Stimulated activated CD8-positive, alpha-beta memory T cell treated with anti-CD3 and anti-CD28 coated beads, Interleukin-4, amount 100 ng/mL, for 1 hour (primary cell): Measurements from ENCODE around the gene TMEM217.
A peak's percentile ranks its signal among the peaks of the same experiment; 100 is the strongest.
"Not testable (repeated sequence)": the region's sequence is repeated elsewhere in the genome, so short reads cannot be mapped to it uniquely, and the experiment has no call there.

ENCODE experiments used
- DNase-seq, 2 donors: peaks; one replicate each; pipeline ENCODE4 v3.0.0-alpha.2; 2020; ENCODE audit warnings: low read depth in 2 of 2, low spot score in 1 of 2

The TMEM217 gene

DNA sequence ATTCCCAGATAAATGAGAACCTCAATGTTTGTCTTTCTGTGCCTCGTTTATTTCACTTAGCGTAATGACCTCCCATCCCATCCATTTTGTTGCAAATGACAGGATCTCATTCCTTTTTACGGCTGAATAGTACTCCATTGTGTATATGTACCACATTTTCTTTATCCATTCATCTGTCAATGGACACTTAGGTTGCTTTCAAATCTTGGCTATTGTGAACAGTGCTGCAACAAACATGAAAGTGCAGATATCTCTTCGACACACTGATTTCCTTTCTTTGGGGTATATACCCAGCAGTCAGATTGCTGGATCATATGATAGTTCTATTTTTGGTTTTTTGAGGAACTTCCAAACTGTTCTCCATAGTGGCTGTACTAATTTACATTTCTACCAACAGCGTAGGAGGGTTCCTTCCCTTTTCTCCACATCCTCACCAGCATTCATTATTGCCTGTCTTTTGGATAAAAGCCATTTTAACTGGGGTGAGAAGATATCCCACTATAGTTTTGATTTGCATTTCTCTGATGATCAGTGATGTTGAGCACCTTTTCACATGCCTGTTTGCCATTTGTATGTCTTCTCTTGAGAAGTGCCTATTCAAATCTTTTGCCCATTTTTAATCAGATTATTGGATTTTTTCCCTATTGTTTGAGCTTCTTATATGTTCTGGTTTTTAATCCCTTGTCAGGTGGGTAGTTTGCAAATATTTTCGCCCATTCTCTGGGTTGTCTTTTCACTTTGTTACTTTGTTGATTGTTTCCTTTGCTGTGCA is 71.8 kb downstream of the TMEM217 start:
- not testable (repeated sequence) for DNase-seq

- DNase-seq: peak in 1 of 2 donors; percentile 43
These were observed 75.0 kb downstream of the TMEM217 start for GRCh38 chr6:37182736-37183590.

DNA sequence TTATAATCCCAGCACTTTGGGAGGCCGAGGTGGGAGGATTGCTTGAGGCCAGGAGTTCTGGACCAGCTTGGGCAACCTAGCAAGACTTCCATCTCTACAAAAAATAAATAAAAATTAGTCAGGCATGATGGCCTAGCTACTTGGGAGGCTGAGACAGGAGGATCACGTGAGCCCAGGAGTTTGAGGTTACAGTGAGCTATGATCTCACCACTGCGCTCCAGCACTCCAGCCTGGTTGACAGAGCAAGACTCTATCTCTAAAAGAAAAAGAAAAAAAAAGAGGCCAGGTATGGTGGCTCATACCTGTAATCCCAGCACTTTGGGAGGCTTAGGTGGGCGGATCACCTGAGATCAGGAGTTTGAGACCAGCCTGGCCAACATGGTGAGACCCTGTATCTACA is 77.3 kb downstream of the TMEM217 start:
- DNase-seq: not testable (repeated sequence)

DNA sequence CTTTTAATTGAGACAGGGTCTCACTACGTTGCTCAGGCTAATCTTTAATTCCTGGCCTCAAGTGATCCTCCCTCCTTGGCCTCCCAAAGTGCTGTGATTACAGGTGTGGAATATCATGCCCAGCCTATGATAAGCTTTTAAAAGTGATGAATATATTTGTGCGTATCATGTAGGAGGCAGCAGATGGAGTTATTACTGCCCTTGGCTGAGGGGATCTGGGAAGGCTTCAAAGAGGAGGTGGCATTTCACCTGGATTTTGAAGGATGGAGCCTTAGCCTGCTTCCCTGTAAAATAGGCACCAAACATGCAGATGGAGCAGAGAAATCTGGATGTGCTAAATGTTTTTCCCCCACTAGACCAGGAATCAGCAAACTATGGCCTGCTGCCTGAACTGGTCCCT is 77.9 kb downstream of the TMEM217 start:
- no peak for DNase-seq

GRCh38 chr6:37177935-37178517 is 79.9 kb downstream of the TMEM217 start:
- no peak for DNase-seq

GRCh38 chr6:37177077-37177934 is 80.6 kb downstream of the TMEM217 start:
- no peak for DNase-seq

DNA sequence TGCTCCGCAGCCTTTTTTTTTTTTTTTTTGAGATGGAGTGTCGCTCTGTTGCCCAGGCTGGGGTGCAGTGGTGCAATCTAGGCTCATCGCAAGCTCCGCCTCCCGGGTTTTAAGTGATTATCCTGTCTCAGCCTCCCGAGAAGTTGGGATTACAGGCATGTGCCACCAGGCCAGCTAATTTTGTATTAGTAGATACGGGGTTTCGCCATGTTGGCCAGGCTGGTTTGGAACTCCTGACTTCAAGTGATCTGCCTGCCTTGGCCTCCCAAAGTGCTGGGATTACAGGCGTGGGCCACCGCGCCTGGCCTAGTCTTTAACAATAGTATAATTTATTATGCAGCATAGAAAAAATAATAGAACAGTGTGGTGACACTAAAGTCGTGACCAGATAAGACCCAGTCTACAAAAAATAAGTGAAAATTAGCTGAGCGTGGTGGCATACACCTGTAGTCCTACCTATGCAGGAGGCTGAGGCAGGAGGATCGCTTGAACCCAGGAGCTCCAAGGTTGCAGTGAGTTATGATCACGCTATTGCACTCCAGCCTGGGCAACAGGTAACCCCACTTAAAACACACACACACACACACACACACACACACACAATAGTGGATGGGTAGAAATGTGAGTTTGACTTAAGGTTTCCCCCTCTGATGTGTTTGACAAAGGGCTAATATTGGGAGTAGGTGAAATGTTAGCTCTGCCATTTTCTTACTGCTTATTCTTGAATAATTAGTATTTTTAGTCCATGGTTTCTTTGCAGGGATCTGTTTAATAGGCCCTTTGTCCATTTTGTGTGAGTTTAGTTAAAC is 81.5 kb downstream of the TMEM217 start:
- DNase-seq: no peak

DNA sequence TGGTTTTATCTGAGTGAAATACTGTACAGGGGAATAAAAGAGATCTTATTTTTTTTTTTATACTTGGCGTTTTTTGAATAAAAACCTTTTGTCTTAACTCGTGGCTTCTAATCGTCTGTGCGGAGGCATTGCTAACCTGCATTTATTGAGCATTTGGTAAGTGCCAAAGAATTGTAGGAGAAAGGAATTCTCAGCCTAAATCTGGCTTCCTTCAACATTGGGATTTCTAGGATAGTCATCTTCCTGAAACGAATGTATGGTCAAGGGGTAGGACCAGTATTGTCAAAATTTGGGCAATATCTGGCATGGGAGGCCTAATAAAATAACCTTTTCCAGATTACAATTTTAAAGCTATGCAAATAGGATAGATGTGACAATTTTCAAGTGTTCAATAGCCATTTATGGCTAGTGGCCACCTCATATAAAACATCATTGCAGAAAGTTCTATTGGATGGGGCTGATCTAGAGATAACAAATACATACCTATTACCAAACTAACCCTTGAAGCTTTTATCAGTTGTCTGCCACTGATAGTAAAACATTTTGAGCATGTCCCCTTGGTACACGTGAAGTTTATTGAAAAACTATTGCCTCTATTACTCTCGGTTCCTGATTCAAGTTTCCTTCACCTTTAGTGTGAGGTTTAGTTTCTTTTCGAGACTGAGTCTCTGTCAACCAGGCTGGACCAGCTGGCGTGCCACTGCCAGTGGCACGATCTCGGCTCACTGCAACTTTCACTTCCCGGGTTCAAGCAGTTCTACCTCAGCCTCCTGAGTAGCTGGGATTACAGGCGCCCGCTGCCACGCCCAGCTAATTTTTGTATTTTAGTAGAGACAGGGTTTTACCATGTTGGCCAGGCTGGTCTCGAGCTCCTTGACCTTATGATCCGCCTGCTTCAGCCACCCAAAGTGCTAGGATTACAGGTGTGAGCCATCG is 82.3 kb downstream of the TMEM217 start:
- no peak for DNase-seq

GRCh38 chr6:37174515-37175331 is 83.2 kb downstream of the TMEM217 start:
- no peak for DNase-seq

- DNase-seq: no peak
These were observed 83.8 kb downstream of the TMEM217 start for GRCh38 chr6:37174196-37174514.

DNA sequence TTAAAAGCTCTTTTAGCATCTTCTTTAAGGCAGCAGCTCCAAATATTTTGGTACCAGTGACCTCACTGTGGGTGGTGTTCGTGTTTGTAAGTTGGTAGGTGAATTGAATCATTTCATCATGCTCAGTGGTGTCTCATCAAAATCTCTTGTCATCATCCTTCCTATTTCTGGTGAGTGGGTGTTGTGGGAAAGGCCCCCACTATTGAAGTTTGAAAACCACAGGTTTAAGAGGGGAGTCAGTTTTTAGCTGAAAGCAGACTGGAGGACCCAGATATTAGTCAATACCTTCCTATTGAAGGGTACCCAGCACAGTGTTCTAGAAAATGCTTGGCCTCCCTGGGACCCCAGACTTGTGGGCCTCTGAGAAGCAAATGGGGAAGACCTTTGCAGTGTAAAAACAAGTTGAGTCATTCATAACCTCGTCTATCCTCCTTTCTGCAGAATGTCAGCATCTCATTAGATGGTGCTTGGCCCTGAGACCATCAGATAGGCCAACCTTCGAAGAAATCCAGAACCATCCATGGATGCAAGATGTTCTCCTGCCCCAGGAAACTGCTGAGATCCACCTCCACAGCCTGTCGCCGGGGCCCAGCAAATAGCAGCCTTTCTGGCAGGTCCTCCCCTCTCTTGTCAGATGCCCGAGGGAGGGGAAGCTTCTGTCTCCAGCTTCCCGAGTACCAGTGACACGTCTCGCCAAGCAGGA is 84.3 kb downstream of the TMEM217 start:
- DNase-seq: no peak

- no peak for DNase-seq
These were observed 84.9 kb downstream of the TMEM217 start for GRCh38 chr6:37172912-37173492.

GRCh38 chr6:37171970-37172812 is 85.8 kb downstream of the TMEM217 start:
- DNase-seq: peak; percentile 80 to 83

GRCh38 chr6:37171201-37171969 is 86.6 kb downstream of the TMEM217 start:
- no peak for DNase-seq

DNA sequence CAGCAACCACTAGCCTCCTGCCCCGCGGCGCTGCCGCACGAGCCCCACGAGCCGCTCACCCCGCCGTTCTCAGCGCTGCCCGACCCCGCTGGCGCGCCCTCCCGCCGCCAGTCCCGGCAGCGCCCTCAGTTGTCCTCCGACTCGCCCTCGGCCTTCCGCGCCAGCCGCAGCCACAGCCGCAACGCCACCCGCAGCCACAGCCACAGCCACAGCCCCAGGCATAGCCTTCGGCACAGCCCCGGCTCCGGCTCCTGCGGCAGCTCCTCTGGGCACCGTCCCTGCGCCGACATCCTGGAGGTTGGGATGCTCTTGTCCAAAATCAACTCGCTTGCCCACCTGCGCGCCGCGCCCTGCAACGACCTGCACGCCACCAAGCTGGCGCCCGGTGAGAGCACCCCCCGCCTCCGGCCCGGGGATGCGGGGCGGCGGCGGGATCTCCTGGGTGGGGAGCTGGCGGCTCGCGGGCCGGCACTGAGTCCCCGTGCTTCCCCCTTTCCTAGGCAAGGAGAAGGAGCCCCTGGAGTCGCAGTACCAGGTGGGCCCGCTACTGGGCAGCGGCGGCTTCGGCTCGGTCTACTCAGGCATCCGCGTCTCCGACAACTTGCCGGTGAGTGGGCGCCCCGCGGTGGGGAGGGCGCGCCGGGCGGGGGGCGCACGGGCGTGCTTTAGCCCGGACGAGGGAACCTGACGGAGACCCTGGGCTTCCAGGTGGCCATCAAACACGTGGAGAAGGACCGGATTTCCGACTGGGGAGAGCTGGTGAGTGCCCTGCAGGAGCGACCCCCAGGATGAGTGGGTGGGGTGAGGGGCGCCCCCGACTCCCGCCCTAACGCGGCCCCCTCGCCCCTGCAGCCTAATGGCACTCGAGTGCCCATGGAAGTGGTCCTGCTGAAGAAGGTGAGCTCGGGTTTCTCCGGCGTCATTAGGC is 87.4 kb downstream of the TMEM217 start:
- DNase-seq: no peak
